K562 (cell line): ENCODE results near the gene KIAA1210. TPM values are rescaled to one million over a fixed set of nuclear protein-coding genes. Genes with fewer than 3 reads are reported as not detected.

Experiments used
- ATAC-seq: fragments of 200-7000 bp; cut with Tn5 transposase; 3 replicates; pipeline ENCODE4 v1.9.1; 2020; ENCODE audit warnings: moderate library complexity
- BruUV-seq: library from RNA; stranded (reverse); fragments of 400-500 nt; replicated peaks from 2 replicates; lab custom pipeline; 2021; lab: Mats Ljungman, UMichigan
- CTCF ChIA-PET: fragments of 300-600 bp; formaldehyde crosslinking; extraction: SDS; loops from one replicate; lab custom pipeline; 2021; ENCODE audit warnings: low intra/inter-chr PET ratio; lab: Yijun Ruan, JAX
- POLR2A ChIA-PET: fragments of 300-600, 350-650 bp; sonication (Branson Sonifier 250); formaldehyde crosslinking; extraction: SDS; loops from one replicate; lab custom pipeline; 2021; ENCODE audit warnings: antibody characterized with exemption, inconsistent platforms; lab: Yijun Ruan, JAX
- DNase-seq, 4 experiments: peaks; one replicate each; pipeline versions ENCODE4 v3.0.0 to v3.0.0-alpha.2; 2011 to 2018; ENCODE audit warnings: low spot score in 3 of 4, mixed read lengths in 3 of 4; ENCODE audit errors: extremely low read depth in 1 of 4
- FAIRE-seq: peaks from 2 replicates; lab custom pipeline; 2011; peaks lifted over from hg19 to GRCh38; lab: Jason Lieb, UNC
- H2AFZ ChIP-seq: 2 replicates; pipeline ENCODE4 v1.6.0; 2011; ENCODE audit warnings: low read depth, low read length, control low read depth, inconsistent platforms
- H3K27ac ChIP-seq: fragments of 200-600 bp; 3 replicates; pipeline ENCODE4 v1.8.0; 2011; ENCODE audit warnings: low read depth, mild to moderate bottlenecking, control low read depth, inconsistent platforms, low read length, moderate library complexity, mixed read lengths; ENCODE audit errors: extremely low read depth
- H3K27me3 ChIP-seq, 2 experiments: fragments of 300-600 bp in 1 of 2; 2 replicates in 1 of 2; 3 replicates in 1 of 2; pipeline versions ENCODE4 v1.6.0 to v1.8.0; 2011; ENCODE audit warnings: inconsistent platforms in 2 of 2, low read length in 2 of 2, mild to moderate bottlenecking in 1 of 2, mixed read lengths in 1 of 2, moderate library complexity in 1 of 2; ENCODE audit not compliant: control insufficient read depth in 2 of 2, insufficient read depth in 2 of 2
- H3K36me3 ChIP-seq: fragments of 300-600 bp; 3 replicates; pipeline ENCODE4 v1.8.0; 2011; ENCODE audit warnings: mild to moderate bottlenecking, low read length, inconsistent platforms; ENCODE audit not compliant: control insufficient read depth, insufficient read depth
- H3K4me1 ChIP-seq, 2 experiments: fragments of 200-600 bp in 1 of 2; replicated peaks in 1 of 2; 2 replicates in 1 of 2; 3 replicates in 1 of 2; pipeline versions ENCODE4 v1.5.1 to v1.8.0; 2011; ENCODE audit warnings: inconsistent platforms in 2 of 2, low read length in 2 of 2, mild to moderate bottlenecking in 1 of 2, mixed read lengths in 1 of 2, moderate library complexity in 1 of 2; ENCODE audit not compliant: control insufficient read depth in 2 of 2, insufficient read depth in 2 of 2
- H3K4me2 ChIP-seq: 2 replicates; pipeline ENCODE4 v1.6.1; 2011; ENCODE audit warnings: low read length, control low read depth, inconsistent platforms, mixed read lengths; ENCODE audit not compliant: insufficient read depth
- H3K4me3 ChIP-seq: fragments of 200-600 bp; sonication (generic), shearing (Covaris generic); 2 replicates; pipeline ENCODE4 v1.5.1; 2016; ENCODE audit warnings: control low read depth, inconsistent platforms
- H3K79me2 ChIP-seq: fragments of 200-600 bp; 3 replicates; pipeline ENCODE4 v1.8.0; 2011; ENCODE audit warnings: low read length, inconsistent platforms; ENCODE audit not compliant: control insufficient read depth, insufficient read depth
- H3K9ac ChIP-seq, 2 experiments: 2 replicates each; pipeline versions ENCODE4 v1.6.0 to v1.6.1; 2011; ENCODE audit warnings: low read depth in 2 of 2, low read length in 2 of 2, control low read depth in 1 of 2, inconsistent platforms in 1 of 2, mild to moderate bottlenecking in 1 of 2, mixed read lengths in 1 of 2; ENCODE audit not compliant: insufficient read depth in 1 of 2
- H3K9me1 ChIP-seq: one replicate; pipeline ENCODE4 v1.6.0; 2011; ENCODE audit warnings: inconsistent platforms, mild to moderate bottlenecking, low read length, moderate library complexity; ENCODE audit not compliant: control insufficient read depth, insufficient read depth
- H3K9me3 ChIP-seq: replicated peaks from 2 replicates; pipeline ENCODE4 v1.5.1; 2011; ENCODE audit warnings: low read depth, low read length, inconsistent platforms; ENCODE audit not compliant: control insufficient read depth, insufficient read depth
- H4K20me1 ChIP-seq: replicated peaks from 2 replicates; pipeline ENCODE4 v1.6.1; 2011; ENCODE audit warnings: low read length, inconsistent platforms, mixed read lengths; ENCODE audit not compliant: control insufficient read depth, insufficient read depth
- ARID3A ChIP-seq: IDR thresholded peaks from 2 replicates; pipeline ENCODE4 v1.6.1; 2012; ENCODE audit warnings: low read depth, low read length, improper control_type of control experiment, borderline replicate concordance
- ATF3 ChIP-seq, 2 experiments: fragments of 450-650 bp in 1 of 2; sonication (generic) in 1 of 2; formaldehyde crosslinking in 1 of 2; IDR thresholded peaks in 1 of 2; conservative IDR thresholded peaks in 1 of 2; 2 replicates each; pipeline versions ENCODE4 v1.6.1 to v1.8.1; 2016 to 2023; ENCODE audit warnings: mild to moderate bottlenecking in 2 of 2, moderate library complexity in 2 of 2, inconsistent platforms in 1 of 2, missing genetic modification reagents in 1 of 2
- CBX2 ChIP-seq: fragments of 200-600 bp; sonication (generic); IDR thresholded peaks from one replicate; pipeline ENCODE4 v1.6.1; 2012; ENCODE audit warnings: mild to moderate bottlenecking, low read length, inconsistent platforms; ENCODE audit not compliant: insufficient read depth, poor library complexity, severe bottlenecking
- CHD4 ChIP-seq: fragments of 200-600 bp; sonication (generic); IDR thresholded peaks from 3 replicates; pipeline ENCODE4 v1.6.1; 2012; ENCODE audit warnings: low read depth, mild to moderate bottlenecking, mixed read lengths, low read length, inconsistent platforms; ENCODE audit not compliant: insufficient read depth, insufficient replicate concordance, poor library complexity, severe bottlenecking
- ELF2 ChIP-seq: fragments of 250-450 bp; sonication (Bioruptor Pico); IDR thresholded peaks from 2 replicates; pipeline ENCODE4 v1.5.0; 2021; ENCODE audit warnings: mild to moderate bottlenecking
- MBD2 ChIP-seq: sonication (generic); IDR thresholded peaks from 2 replicates; pipeline ENCODE4 v1.6.1; 2016; ENCODE audit warnings: low read depth, borderline replicate concordance
- NFIC ChIP-seq: fragments of 450-650 bp; IDR thresholded peaks from 2 replicates; pipeline ENCODE4 v1.6.1; 2017; ENCODE audit warnings: mild to moderate bottlenecking, inconsistent platforms
- POLR2H ChIP-seq: IDR thresholded peaks from 2 replicates; pipeline ENCODE4 v1.6.1; 2016; ENCODE audit warnings: missing genetic modification characterization, low read depth, mild to moderate bottlenecking, control low read depth, missing compliant biosample characterization, moderate library complexity
- RHOXF2B ChIP-seq: fragments of 250-450 bp; sonication (Bioruptor Pico); conservative IDR thresholded peaks from 2 replicates; pipeline ENCODE4 v1.5.1; 2021
- RNF2 ChIP-seq: sonication (generic); IDR thresholded peaks from 2 replicates; pipeline ENCODE4 v1.6.1; 2016
- SFPQ ChIP-seq: fragments of 200-400 bp; formaldehyde crosslinking; IDR thresholded peaks from 2 replicates; pipeline ENCODE4 v1.6.1; 2017; ENCODE audit warnings: mild to moderate bottlenecking, low read depth, low read length, moderate library complexity
- SP1 ChIP-seq: sonication (generic); formaldehyde crosslinking; IDR thresholded peaks from 2 replicates; pipeline ENCODE4 v1.8.1; 2022; ENCODE audit warnings: mild to moderate bottlenecking, missing genetic modification reagents
- SRSF1 ChIP-seq: fragments of 200-400 bp; formaldehyde crosslinking; IDR thresholded peaks from 2 replicates; pipeline ENCODE4 v1.6.1; 2017; ENCODE audit warnings: mild to moderate bottlenecking, low read depth, low read length, moderate library complexity
- ZEB2 ChIP-seq: fragments of 450-650 bp; IDR thresholded peaks from 2 replicates; pipeline ENCODE4 v1.6.1; 2016
- ZFP30 ChIP-seq: fragments of 250-450 bp; sonication (Bioruptor Pico); IDR thresholded peaks from 2 replicates; pipeline ENCODE4 v1.8.0; 2022; ENCODE audit warnings: moderate library complexity, mild to moderate bottlenecking, inconsistent platforms, borderline replicate concordance
- ZNF316 ChIP-seq: fragments of 450-650 bp; IDR thresholded peaks from 2 replicates; pipeline ENCODE4 v1.6.1; 2016
- ZNF586 ChIP-seq: fragments of 450-650 bp; formaldehyde crosslinking; conservative IDR thresholded peaks from 2 replicates; pipeline ENCODE4 v1.4.0; 2020; ENCODE audit warnings: mild to moderate bottlenecking, moderate library complexity
- WGBS: fragments of 100-300 bp; shearing (Covaris generic); methylation state at CpG from one replicate; pipeline ENCODE4 v1.1.6; 2016; ENCODE audit warnings: low coverage, mixed read lengths; ENCODE audit not compliant: insufficient coverage; ENCODE audit errors: missing lambda C conversion rate; 5-methylcytosine and 5-hydroxymethylcytosine counted together
- in situ Hi-C: fragments of 300-500 bp; cut with MboI; formaldehyde crosslinking; loops from 4 replicates; pipeline ENCODE4 v1.15.0; 2018; ENCODE audit warnings: inconsistent platforms, mixed read lengths
- intact Hi-C: fragments of 100-400 bp; cut with micrococcal nuclease; formaldehyde crosslinking; loops from 2 replicates; pipeline ENCODE4 v1.14.2; 2022
- polyA plus RNA-seq, 8 experiments: library from polyadenylated mRNA; depleted of rRNA in 4 of 8; stranded (reverse) in 5 of 8; unstranded in 3 of 8; fragments of >200 nt; fragmentation: Nextera tagmentation in 2 of 8; fragmentation: Illumina TruSeq in 1 of 8; extraction: Ambion mirVana in 2 of 8; extraction: Trizol in 1 of 8; gene quantifications; 2 replicates each; pipeline versions ENCODE4 v1.2.1 to v1.2.3, GENCODE V29; 2011 to 2014; ENCODE audit warnings: inconsistent platforms in 1 of 8, missing spikeins in 1 of 8
- total RNA-seq, 7 experiments: library from RNA; depleted of rRNA in 6 of 7; stranded (reverse); fragments of >200 nt in 6 of 7; fragmentation: Illumina TruSeq in 2 of 7; extraction: Trizol in 2 of 7; gene quantifications; 2 replicates each; pipeline versions ENCODE4 v1.2.1 to v1.2.3, GENCODE V29; 2011 to 2021; ENCODE audit warnings: low replicate concordance in 1 of 7

Gene KIAA1210
- total and polyA plus RNA-seq, 9 of the 15 experiments (the other 6 are each of a cell fraction or from before 2014, with no cell fraction given), result not detected

GRCh38 chrX:119132316-119132715 lies 4.7 kb upstream of the KIAA1210 start (continued):
- TF ChIP-seq ARID3A (no peak), RHOXF2B (no peak), NFIC (no peak), ZEB2 (no peak), POLR2H (tag) (no peak), CBX2 (no peak), ATF3 (IDR thresholded peaks at IDR 0.05) (no peak), ATF3 (CRISPR knock-in tag; conservative IDR thresholded peaks at IDR 0.05) (no peak), CHD4 (no peak)

GRCh38 chrX:119130911-119131310 lies 3.3 kb upstream of the KIAA1210 start:
- H3K27ac ChIP-seq, result no peak overlapping the region
- no peak overlapping the region for H3K9ac ChIP-seq
- H3K4me3 ChIP-seq, result no peak overlapping the region
- DNase-seq (no peak), FAIRE-seq (no peak), ATAC-seq (no peak)
- H3K36me3 ChIP-seq, result no peaks in the 10 kb centered on the region
- WGBS, result 0% methylated on average over 2 of the region's 2 CpGs
- no peak overlapping the region for H2AFZ ChIP-seq
- peaks cover 0 to 21% of the 10 kb centered on the region in 2 experiments; a peak in 3 of 5 replicates for H3K27me3 ChIP-seq
- H3K9me1 ChIP-seq, result no peaks in the 10 kb centered on the region
- POLR2A ChIA-PET, result no interaction called here
- no peak overlapping the region for H3K4me2 ChIP-seq
- in situ Hi-C loops, result no loop called here
- CTCF ChIA-PET, result no interaction called here
- no TSS peak for BruUV-seq
- H4K20me1 ChIP-seq, result no peaks in the 10 kb centered on the region
- no peaks in the 10 kb centered on the region for H3K79me2 ChIP-seq
- intact Hi-C loops, result no loop called here
- H3K4me1 ChIP-seq, result no peaks in the 10 kb centered on the region
- H3K9me3 ChIP-seq, result no peaks in the 10 kb centered on the region
- TF ChIP-seq ZNF316, result no peak
- TF ChIP-seq ZFP30, result no peak
- TF ChIP-seq RNF2, result no peak
- TF ChIP-seq MBD2, result no peak
- no peak for TF ChIP-seq SP1 (CRISPR knock-in tag)
- TF ChIP-seq SFPQ, result no peak
- no peak for TF ChIP-seq SRSF1
- TF ChIP-seq ELF2 (CRISPR knock-in tag), result no peak
- TF ChIP-seq ZNF586, result no peak
